LoVo (cell line): Measurements from ENCODE around the gene SIM2.
A peak's percentile ranks its signal among the peaks of the same experiment; 100 is the strongest.

Source experiments
- DNase-seq: peaks from one replicate; pipeline ENCODE4 v3.0.0-alpha.2; 2016; ENCODE audit warnings: low spot score

The SIM2 gene

DNA sequence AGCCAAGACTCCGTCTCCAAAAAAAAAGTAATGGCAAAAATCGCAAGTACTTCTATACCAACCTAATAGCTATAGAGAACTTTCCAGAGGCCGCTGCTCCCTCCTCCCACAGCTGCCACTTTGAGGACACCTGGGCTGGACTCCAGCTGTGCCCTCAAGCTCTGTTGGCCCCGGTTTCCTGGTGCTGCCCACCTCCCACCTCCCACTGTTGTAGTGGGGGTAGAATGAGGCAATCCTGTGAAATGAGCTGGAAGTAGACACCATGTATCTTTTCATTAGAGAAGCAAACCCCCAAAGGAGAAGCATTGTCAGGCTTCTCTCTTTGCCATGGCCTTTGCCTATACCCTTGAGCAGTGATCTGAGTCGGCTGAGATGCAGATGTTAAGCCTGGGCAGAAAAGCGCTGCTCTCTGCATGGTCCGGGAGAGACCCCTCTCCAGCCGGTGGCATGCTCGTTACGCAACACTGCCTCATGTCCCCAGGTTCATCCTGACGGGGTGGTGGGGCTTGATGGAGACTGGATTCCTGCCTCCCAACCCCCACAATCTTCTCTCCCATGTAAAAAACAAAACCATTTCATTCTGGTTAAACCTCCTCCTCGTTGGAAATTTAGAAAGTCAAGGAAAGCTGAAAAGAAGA, 39.7 kb downstream of the SIM2 start:
- DNase-seq: no peak

DNA sequence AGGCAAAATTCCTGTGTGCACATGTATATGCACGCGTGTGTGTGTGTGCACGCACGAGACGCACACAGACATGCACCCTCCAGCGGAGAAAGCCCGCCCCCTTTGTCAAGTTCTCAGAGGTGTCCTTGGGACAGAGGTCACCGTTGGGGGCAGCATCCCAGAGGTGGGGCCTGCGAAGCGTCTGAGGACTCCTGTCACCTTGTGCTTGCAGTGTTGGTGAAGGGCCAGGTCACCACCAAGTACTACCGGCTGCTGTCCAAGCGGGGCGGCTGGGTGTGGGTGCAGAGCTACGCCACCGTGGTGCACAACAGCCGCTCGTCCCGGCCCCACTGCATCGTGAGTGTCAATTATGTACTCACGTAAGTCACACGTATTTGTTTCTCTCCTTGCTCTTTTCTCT, 42.6 kb downstream of the SIM2 start:
- DNase-seq: no peak

DNA sequence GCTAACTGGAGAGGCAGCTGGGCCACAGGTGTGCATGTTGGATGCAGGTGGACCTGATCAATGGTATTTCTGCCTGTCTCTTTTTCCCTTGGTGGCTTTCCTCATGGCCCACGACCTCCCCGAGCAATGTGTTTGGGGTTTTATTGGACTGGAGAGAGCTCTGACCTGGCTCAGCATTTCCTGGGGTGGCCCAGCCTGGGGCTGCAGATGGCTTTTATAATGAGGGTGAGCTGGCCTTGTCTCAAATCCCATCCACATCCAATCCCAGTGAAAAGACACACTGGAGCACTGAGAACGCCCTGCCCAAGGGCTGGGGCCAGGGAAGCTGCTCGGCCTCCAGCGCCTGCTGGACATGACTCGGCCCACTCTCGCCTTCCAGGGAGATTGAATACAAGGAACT, 44.1 kb downstream of the SIM2 start:
- no peak for DNase-seq

DNA sequence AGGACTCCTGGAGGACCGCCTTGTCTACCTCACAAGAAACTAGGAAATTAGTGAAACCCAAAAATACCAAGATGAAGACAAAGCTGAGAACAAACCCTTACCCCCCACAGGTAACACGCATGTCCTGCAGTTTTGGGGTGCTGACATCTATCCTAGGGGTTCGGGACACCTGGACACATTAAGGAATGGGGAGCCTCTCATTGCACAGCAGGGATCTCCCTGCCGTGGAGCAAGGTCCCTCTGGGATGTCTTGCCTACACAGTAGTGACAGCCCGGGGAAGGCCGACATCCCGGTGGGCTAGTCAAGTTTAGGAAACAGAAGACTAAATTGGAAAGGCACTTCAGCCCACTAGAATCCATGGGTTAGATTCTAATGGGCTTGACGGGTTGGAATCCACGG, 44.5 kb downstream of the SIM2 start:
- no peak for DNase-seq

DNA sequence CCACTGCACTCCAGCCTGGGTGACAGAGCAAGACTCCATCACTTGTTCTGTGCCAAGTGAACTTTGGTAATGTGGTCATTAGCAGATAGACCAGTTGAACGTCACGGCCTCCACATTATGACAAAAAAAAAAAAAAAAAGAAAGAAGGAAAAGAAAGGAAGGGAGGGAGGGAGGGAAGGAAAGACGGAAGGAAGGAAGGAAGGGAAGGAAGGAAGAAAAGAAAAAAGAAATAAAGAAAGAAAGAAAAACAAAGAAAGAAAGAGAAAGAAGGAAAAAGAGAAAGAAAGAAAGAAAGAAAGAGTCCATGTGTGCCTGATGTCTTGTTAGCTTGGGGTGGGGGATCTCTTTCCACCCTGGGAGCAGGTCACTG, 45.3 kb downstream of the SIM2 start:
- DNase-seq: no peak

DNA sequence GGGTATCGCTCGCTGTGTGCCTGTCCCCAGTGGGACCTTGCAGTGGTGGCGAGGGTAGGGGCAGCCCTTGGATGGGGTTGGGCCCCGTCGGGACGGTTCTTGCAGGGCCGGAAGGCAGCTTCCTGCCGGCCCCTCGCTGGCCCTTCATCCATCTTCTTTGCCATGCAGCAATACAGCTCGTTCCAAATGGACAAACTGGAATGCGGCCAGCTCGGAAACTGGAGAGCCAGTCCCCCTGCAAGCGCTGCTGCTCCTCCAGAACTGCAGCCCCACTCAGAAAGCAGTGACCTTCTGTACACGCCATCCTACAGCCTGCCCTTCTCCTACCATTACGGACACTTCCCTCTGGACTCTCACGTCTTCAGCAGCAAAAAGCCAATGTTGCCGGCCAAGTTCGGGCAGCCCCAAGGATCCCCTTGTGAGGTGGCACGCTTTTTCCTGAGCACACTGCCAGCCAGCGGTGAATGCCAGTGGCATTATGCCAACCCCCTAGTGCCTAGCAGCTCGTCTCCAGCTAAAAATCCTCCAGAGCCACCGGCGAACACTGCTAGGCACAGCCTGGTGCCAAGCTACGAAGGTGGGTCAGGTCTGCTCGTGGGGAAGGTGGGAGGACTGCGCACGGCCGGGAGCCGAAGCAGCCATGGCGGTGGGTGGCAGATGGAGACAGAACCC, 45.8 kb downstream of the SIM2 start:
- no peak for DNase-seq

DNA sequence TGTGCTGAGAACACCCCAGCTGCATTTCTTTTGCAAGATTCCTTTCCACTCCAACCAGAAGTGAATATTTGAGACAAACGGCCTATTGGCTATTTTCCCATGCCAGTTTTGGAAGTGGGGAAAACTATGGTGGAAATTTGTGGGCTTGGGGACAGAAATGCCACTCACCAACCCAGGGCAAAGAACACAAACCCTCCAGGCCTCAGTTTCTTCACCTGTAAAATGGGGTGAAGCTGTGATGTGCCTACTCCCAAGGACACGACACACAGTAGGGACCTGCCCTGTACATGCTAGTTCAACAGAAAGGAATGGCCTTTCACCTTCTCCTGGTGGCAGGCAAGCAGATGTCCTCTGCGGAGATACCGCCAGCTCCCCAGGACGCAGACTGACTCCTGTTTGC, 46.5 kb downstream of the SIM2 start:
- no peak for DNase-seq

DNA sequence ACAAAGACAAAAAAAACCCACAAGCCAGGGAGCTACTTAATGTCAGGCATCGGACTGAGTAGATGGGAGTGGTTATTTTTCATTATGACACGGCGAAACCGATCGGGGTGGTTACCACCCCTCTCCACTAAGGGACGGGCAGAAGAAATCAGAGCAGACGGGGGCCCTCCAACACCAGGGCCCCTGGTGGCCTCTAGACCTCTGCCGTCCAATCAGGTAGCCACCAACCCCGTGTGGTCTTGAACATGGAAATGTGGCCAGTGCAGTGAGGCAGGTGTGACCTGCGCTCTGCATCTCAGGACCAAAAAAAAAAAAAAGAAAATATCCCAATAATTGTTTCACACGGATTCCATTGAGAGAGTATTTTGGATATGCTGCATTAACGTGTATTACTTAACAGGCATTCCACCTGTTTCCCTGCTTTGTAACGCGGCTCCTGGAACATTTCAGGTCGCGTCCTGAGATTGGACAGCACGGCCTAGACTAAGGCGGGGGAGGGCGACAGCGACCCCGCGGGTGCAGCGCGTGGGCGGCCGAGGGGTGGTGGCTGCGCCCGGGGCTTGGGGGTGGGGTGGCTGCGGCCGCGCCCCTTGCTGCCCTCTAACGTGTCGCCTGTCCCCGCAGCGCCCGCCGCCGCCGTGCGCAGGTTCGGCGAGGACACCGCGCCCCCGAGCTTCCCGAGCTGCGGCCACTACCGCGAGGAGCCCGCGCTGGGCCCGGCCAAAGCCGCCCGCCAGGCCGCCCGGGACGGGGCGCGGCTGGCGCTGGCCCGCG, 48.3 kb downstream of the SIM2 start:
- no peak for DNase-seq

DNA sequence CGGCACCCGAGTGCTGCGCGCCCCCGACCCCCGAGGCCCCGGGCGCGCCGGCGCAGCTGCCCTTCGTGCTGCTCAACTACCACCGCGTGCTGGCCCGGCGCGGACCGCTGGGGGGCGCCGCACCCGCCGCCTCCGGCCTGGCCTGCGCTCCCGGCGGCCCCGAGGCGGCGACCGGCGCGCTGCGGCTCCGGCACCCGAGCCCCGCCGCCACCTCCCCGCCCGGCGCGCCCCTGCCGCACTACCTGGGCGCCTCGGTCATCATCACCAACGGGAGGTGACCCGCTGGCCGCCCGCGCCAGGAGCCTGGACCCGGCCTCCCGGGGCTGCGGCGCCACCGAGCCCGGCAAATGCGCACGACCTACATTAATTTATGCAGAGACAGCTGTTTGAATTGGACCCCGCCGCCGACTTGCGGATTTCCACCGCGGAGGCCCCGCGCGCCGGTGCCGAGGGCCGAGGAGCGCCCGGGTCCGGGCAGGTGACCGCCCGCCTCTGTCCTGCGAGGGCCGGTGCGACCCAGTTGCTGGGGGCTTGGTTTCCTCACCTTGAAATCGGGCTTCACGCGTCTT, 49.0 kb downstream of the SIM2 start:
- DNase-seq: peak; percentile 67

DNA sequence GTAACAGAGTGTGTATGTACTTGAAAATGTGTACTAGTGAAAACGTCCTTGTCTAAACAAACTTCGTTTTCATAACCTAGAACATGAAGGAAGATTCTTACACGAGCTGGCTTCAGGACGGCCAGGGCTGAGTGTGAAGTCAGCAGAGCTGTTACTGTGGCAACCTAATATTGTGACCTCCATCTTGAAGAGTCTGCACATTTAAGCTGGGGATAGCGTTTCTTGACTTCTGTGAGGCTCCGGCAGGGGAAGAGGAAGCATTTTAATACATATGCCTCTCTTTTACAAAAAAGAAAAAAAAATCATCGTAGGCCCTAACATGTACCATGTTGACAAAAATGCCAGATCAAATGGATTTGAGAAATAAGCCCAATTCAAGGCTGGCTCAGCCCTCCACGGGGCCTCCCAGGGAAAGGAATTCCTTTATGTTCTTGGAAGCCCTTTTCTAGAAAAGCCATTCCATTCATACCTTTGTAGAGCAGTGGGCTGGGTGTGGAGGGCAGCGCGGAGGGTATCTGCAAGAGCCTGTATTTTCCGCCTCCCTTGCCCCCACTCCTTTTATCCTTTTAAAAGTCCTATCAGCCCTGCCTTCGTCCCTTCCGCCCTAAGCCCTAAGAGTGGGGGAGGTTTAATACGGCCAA, 51.1 kb downstream of the SIM2 start:
- DNase-seq: no peak

DNA sequence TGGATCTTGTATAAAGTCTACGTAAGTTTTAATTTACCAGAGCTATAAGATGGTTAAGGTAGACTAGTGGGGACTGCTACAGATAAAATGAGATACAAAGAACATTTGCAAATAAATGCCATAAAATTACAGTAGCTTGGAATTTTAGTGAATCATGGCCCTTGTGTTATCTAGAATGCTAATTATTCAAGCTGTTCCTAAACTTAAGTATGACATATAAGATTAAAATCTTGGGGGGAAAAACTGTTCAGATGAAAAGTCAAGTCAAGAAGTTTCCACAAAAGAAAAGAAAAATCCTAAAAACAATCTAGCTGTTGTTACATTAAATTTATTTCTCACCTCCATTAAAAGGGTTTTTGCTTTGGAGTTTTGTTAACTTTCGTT, 51.7 kb downstream of the SIM2 start:
- DNase-seq: no peak

DNA sequence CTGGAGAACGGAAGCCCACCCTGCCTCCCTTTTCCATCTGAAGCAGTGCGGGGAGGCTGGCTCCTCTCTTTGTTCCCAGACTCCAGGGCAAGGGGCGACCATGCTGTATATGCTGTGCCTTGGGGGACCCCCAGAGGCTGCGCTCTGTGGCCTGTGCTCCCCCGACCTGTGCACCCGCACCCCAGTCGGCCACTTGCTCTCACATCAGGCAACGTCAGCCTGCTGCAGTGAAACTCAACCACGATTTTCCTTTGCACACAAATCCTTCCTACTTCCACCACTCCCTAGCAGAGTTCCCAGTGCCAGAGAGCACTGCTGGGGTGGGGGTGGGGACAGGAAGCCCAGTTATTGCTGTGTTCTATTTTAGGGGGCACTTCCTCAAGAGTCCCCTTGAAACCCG, 52.5 kb downstream of the SIM2 start:
- no peak for DNase-seq

DNA sequence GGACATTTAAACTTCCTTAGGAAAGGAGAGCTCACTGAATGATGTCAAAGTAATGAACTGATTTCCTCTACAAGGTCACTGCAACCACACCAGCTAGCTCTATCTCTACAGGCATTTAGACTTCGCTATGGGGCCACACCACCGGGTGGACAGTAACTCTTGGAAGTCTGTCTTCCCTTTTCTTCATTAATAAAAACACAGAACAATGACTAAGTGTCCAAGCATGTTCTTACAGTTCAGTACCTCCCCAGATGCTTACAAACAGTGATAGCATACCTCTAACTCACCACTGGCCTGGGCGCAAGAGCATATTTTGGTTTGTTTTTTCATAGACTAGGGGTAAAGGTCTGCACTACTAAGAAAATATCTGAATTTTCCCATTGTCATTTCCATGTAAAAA, 54.6 kb downstream of the SIM2 start:
- no peak for DNase-seq

DNA sequence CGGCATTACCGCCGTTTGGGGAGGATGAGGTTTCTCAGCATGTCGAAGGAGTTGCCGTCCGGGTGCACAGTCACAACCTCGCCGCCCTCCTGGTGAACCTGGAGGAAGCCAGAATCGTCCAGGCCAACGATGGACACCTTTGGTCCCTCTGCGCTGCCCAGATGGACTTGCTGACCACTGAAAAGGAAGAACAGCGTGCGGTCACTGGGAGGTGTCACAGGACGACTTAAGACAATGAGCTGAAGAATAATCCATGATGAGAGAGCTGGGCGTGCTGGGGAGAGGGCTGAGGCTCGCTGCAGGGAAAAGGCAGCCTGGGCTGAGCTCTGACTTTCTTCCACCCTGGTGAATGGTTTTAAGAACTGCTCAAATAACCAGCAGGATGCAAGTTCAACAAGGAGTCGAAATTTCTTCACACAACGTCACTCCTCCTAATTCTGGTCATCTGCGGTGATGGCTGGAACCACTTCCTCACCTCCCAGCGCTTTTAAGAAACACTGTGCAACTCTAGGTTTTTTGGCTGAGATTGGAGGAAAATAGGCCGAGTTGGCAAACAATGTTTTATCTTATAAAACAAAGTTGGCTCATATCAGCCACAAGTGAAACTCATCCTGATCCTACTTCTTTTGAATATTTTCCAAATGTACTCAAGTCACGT, 55.5 kb downstream of the SIM2 start:
- no peak for DNase-seq

DNA sequence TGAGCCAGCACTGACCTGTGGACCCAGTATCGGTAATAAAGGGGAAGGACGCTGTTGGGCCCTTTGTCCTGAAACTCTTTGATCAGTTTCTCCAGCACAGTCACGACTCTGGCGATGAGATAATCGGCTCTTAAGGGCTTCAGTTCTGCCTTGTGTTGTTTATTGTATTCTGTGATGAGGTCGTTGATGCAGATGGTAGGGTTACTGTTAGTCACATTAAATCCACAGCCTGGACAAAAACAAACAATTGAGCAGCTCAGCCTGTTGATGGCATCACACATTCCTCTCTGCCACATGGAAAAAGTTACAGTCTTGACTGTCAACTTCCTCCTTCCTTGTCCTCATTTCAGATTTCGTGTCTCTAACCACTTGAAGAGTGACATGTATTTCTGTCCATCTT, 57.6 kb downstream of the SIM2 start:
- DNase-seq: no peak

DNA sequence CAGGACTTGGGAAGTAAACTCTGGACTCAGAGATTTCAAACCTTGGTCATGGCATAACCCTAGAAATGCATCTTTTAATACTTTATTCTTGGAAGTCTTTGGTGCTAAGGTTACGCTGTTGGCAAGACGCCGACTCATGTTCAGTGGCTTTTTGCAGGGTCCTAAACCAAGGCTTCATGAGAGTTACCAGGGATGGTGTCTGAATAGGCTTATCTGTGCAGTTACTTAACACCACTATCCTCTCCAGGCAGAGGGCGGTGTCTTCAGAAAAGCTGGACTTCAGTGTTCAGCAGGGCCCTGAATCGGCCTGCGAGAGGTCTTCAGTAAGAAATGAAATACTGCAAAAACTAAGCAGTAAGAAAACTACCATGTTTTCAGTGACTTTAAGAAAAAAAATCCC, 58.3 kb downstream of the SIM2 start:
- DNase-seq: no peak

DNA sequence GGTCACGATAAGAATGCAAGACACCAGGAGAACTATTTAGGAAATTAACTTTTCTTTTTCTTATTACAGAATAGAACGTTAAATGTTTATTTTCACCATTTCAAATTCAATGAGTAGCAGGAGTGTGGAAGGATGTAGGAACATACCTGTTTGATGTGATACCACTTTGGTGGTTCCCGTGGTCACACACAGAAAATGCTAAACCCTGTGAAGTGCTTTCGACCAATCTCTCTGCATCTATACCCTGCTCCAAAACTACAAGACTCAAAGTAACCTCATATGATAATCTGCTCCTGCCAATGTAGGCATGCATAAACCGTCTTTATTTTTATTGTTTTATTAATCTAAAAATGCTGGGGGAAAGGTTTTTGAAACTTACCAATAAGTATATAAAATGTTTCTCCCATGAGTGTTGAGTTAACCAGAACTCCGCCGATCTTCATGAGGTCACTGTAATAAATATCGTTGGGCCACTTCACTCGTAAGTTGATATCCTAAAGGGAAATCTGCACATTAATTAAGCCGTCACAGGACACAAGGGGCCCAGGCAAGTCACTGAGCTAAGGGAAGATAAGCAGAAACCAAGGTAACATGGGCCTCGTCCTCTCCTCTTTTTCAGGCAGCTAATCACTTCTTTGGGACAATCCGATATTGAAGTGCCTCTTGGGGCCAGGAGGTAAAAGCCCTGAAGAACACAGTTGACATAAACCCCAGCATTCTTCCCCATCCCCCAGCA, 60.6 kb downstream of the SIM2 start:
- no peak for DNase-seq

DNA sequence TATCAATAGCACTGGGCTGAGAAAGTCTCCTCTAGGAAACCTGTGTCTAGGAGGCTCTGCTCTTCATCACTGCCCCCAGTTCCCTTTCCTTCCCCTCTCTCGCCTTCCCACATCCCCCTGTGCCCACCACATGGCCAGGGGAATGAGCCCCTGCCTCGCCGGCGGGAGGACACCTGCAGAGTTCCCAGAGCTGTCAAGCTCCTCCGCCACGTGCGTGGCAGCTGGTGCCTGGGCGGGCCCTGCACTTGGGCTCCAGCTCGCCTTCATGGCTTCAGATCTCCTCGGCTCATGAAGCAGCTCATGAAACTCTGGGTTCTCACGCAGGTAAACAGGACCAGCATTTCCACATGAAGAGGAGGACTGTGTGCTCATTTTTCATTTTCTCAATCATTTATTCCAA, 62.8 kb downstream of the SIM2 start:
- no peak for DNase-seq

DNA sequence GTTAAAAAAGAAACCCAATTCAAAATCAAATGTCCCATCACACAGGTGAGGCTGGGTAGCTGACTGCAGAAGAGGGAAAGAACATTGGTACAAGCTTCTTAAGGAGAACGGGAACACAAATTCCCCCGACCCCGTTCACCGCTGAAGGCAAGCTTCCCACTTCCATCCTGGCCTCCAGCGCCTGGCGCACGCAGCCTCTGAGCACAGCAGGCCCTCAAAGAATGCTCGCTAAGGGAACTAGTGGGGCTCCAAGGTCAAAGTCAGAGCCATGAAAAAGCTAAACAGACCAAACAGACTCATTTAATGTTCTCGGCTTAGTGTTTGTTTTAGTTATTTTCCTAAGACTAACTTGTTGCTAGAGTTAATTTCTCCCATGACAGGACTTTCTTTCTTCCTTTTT, 63.7 kb downstream of the SIM2 start:
- no peak for DNase-seq

DNA sequence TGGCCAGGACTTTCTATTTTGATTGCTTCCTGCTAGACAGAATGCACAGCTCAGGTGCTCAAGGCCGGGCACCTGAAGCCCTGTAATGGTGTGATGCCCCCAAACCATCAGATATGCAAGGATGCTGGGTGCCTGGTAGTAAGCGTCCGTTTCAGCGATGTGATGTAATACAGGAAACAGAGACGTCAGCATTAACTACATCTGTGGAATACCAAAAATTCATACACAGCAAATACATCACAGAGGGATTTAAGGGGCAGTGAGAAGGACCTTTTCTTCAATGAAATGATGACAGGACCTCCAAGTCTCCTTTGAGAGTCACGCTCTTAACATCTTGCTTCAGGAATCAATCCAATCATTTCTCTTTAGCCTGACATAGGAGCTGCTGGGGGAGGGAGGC, 64.4 kb downstream of the SIM2 start:
- no peak for DNase-seq

DNA sequence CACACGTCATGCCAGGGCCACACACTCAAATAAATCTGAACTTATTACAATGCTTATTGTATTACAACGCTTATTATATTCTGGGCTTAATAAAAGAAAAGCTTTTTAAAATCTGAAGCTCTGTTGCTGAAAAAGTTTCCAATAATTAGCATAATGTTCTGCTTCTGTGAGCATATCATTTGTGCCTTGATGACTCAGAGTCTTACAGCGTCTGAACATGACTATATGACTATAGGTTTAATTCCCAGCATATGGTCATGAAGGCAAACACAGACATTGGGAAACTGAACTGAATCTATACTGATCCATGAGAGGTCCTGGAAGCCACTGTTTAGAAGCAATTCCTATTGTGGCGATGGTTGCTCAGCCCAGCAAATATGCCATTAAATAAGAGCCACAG, 66.3 kb downstream of the SIM2 start:
- no peak for DNase-seq

DNA sequence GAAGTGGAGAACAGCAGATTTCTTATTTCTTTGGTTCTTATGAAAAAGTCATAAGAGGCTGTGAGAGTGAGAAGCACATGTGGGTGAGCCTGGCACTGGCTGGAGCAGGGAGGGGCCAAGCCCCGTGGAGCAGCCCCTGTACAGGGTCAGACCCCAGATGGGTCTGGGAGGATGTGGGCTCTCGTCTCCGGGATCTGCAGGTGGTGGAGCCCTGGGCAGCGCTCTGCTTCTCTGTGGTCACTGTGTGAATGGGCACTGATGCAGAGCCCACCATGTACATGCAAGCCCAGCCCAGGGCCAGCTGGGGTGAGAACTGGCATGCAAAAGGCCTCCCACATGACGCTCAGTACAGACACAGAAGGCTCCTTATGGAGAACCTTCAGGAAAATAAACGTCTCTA, 67.6 kb downstream of the SIM2 start:
- DNase-seq: no peak
